GM06990 (cell line): ENCODE data around the gene LPO.

Source experiments
- DNase-seq: peaks from one replicate; pipeline ENCODE4 v3.0.0-alpha.2; 2011; ENCODE audit not compliant: insufficient read length; ENCODE audit errors: extremely low read depth
- H3K27me3 ChIP-seq: replicated peaks from 2 replicates; pipeline ENCODE4 v1.6.0; 2011; ENCODE audit warnings: low read length; ENCODE audit not compliant: control insufficient read depth, insufficient read depth
- H3K36me3 ChIP-seq: 2 replicates; pipeline ENCODE4 v1.5.1; 2011; ENCODE audit warnings: low read length; ENCODE audit not compliant: control insufficient read depth, insufficient read depth
- H3K4me3 ChIP-seq: replicated peaks from 2 replicates; pipeline ENCODE4 v1.5.1; 2011; ENCODE audit warnings: low read depth, mild to moderate bottlenecking, control low read depth, low read length
- TF ChIP-seq, protein P1 (sequence below): IDR thresholded peaks from 2 replicates; pipeline ENCODE4 v1.5.1; 2011; ENCODE audit warnings: low read length, control low read depth, mild to moderate bottlenecking, inconsistent platforms; ENCODE audit not compliant: insufficient read depth, poor library complexity, severe bottlenecking

Gene LPO

DNA sequence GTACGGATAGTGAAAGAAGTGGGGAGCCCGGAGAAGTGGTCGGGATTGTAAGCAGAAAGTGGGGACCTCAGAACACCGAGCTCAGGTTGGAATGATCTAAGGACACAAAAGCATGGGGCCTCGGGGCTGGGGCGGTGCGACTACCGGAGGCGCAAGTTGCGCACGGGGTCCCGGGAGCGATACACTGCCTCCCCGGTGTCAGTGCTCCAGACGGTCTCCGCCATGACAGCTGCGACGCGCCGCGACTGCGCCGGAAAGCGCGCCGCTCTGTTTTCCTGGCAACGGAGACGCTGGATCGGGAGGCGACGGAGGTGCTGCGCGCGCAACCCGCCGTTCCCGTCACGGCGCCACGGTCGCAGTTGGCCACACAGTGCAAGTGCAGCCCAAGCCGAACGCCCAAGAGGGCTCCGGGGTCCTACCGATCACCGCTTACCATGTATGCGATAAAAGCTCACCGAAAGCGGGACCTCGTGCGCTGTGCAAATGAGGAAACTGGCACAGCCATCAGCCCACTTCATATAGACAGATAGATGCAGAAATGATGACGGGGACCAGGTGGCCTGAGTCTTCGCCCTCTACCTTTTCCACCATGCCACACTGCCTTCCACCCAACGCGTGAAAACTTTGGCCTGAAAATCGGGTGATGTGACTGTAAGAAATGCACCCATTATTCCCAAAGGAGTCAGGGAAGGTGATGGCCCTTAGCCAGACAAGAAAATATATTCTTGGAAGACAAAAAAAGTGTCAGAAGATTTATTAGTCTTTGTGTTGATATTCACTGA lies 19.2 kb upstream of the LPO start, which contains the start of gene MKS1:
TSS of gene MKS1 (minus strand) at position 249 of the 782 bp plus-strand sequence. CDS start at position 224, 25 bp downstream.
- peak; percentile 98 for DNase-seq
- H3K36me3 ChIP-seq: no peaks in the 10 kb centered on the region
- TF ChIP-seq, protein P1, sequence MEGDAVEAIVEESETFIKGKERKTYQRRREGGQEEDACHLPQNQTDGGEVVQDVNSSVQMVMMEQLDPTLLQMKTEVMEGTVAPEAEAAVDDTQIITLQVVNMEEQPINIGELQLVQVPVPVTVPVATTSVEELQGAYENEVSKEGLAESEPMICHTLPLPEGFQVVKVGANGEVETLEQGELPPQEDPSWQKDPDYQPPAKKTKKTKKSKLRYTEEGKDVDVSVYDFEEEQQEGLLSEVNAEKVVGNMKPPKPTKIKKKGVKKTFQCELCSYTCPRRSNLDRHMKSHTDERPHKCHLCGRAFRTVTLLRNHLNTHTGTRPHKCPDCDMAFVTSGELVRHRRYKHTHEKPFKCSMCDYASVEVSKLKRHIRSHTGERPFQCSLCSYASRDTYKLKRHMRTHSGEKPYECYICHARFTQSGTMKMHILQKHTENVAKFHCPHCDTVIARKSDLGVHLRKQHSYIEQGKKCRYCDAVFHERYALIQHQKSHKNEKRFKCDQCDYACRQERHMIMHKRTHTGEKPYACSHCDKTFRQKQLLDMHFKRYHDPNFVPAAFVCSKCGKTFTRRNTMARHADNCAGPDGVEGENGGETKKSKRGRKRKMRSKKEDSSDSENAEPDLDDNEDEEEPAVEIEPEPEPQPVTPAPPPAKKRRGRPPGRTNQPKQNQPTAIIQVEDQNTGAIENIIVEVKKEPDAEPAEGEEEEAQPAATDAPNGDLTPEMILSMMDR: peak; percentile 71
- peak within 1 kb of the TSS; percentile 74 for H3K4me3 ChIP-seq
- no peaks in the 10 kb centered on the region for H3K27me3 ChIP-seq

DNA sequence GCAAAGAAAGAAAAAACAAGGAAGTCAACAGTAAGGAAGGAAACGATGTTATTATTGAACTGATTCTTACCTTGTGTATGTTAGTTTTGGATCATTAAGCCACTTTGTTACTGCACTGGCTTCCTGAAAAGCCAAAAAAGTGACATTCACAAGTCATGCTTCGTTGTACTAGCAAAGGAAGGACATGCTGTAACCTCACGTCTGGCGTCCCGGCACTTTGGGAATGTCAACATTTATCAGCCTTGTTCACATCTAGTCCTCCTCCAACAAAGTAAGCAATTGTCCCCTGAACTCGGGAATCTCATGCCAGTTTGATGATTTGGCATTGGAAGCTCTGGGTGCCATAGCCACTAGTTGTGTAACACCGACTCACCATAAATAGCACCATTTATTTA lies 18.6 kb upstream of the LPO start:
- no peak for DNase-seq
- Histone ChIP-seq H3K36me3 (no peaks in the 10 kb centered on the region), H3K4me3 (peak overlapping the region; percentile 74), H3K27me3 (no peaks in the 10 kb centered on the region)
- TF ChIP-seq, protein P1: no peak

DNA sequence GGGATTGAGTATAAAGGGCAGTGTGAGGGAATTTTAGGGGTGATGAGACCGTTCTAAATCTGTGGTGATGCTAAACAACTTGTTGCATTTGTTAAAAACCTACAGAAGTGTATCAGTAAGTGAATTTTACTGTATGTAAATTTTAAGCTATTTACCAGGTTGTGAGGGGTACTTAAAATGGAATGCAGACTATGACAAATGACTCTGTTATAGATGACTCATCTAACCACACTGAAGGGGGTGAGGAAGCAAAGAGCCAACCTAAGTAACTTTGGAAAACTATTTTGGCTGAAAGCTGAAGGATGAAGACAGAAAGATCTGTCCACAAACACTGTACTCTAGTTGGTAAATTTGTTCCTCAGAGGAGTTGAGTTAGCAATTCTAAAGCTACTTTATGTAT lies 14.1 kb upstream of the LPO start:
- Histone ChIP-seq H3K36me3 (no peaks in the 10 kb centered on the region), H3K27me3 (no peaks in the 10 kb centered on the region), H3K4me3 (no peak overlapping the region)
- DNase-seq: no peak
- TF ChIP-seq, protein P1: no peak

DNA sequence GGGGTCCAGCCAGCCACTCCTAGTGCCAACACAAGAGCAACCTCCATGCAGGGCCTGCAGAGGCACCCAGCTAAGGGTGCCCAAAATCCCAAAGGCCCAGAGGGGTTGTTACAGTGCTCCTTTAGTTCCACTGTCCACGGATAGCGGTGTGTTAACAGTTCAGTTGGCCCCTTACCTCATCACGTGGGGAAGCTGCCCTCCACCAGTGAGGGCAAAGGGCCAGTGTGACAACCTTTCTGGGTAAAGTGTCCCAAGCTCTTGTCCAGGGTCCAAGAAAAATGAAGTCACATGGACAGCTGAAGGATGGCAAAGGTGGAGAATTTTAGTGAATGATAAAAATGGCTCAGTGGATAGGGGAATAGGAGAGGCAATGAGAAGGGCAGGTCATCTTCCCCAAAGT lies 10.7 kb upstream of the LPO start:
- DNase-seq: no peak
- Histone ChIP-seq H3K36me3 (no peaks in the 10 kb centered on the region), H3K27me3 (no peaks in the 10 kb centered on the region), H3K4me3 (no peak overlapping the region)
- TF ChIP-seq, protein P1: no peak

DNA sequence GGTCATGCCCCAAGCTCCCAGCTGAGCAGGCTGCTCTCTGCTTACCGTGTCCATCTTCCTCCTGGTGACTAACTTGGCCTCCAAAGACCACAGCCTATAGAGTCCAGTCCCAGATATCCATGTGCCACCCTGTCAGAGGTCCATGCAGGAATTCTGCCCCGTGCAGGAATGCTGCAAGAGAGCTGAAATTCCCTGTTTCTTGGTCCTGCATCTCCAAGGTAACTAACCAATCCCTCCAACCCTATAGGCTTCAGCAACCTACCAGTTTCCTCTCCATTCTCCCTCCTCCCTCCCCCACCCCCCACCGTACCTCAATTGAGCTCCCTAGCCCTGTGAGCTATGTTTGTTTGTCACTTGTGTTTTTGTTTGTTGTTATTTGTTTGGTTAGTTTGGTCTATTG lies 9.7 kb upstream of the LPO start:
- TF ChIP-seq, protein P1: no peak
- Histone ChIP-seq H3K4me3 (no peak overlapping the region), H3K27me3 (no peaks in the 10 kb centered on the region), H3K36me3 (no peaks in the 10 kb centered on the region)
- DNase-seq: no peak
